Liver (tissue), 9 donors: Measurements from ENCODE around the gene STRADA. TPM values are rescaled to one million over a fixed set of nuclear protein-coding genes. Genes with fewer than 3 reads are reported as not detected.

ENCODE experiments used
- DNase-seq: peaks from one replicate; pipeline ENCODE4 v3.0.0-alpha.2; 2017; ENCODE audit warnings: low spot score
- H3K27ac ChIP-seq, 2 donors: one replicate each; pipeline ENCODE4 v1.7.0; 2013; ENCODE audit warnings: inconsistent platforms in 2 of 2, low read length in 2 of 2, control low read depth in 1 of 2, low read depth in 1 of 2, mild to moderate bottlenecking in 1 of 2
- H3K27me3 ChIP-seq, 4 donors: one replicate each; pipeline versions ENCODE4 v1.6.1 to v1.7.0; 2013; ENCODE audit warnings: low read length in 3 of 4, inconsistent platforms in 1 of 4, mild to moderate bottlenecking in 1 of 4, moderate library complexity in 1 of 4; ENCODE audit not compliant: control insufficient read depth in 4 of 4, insufficient read depth in 4 of 4
- H3K36me3 ChIP-seq, 4 donors: one replicate each; pipeline versions ENCODE4 v1.6.1 to v1.7.0; 2013; ENCODE audit warnings: low read length in 3 of 4, mild to moderate bottlenecking in 3 of 4, low read depth in 1 of 4, moderate library complexity in 1 of 4; ENCODE audit not compliant: control insufficient read depth in 4 of 4, insufficient read depth in 3 of 4
- H3K4me1 ChIP-seq, 4 donors: one replicate each; pipeline versions ENCODE4 v1.6.1 to v1.7.0; 2013; ENCODE audit warnings: low read length in 3 of 4, mild to moderate bottlenecking in 3 of 4, moderate library complexity in 1 of 4; ENCODE audit not compliant: control insufficient read depth in 4 of 4, insufficient read depth in 4 of 4
- H3K4me3 ChIP-seq, 3 donors: one replicate each; pipeline versions ENCODE4 v1.6.1 to v1.7.0; 2013; ENCODE audit warnings: low read length in 3 of 3, control low read depth in 1 of 3, low read depth in 1 of 3, mild to moderate bottlenecking in 1 of 3
- H3K9ac ChIP-seq, 2 donors: one replicate each; pipeline ENCODE4 v1.7.0; 2013; ENCODE audit warnings: low read length in 2 of 2, mild to moderate bottlenecking in 2 of 2, moderate library complexity in 2 of 2, control low read depth in 1 of 2, low read depth in 1 of 2
- H3K9me3 ChIP-seq, 4 donors: one replicate each; pipeline versions ENCODE4 v1.6.1 to v1.7.0; 2013; ENCODE audit warnings: low read length in 3 of 4; ENCODE audit not compliant: control insufficient read depth in 4 of 4
- CTCF ChIP-seq: fragments of 150-350 bp; IDR thresholded peaks from 2 replicates; pipeline ENCODE4 v1.5.1; 2017; ENCODE audit warnings: improper control_type of control experiment, low read depth, low read length; ENCODE audit not compliant: missing input control
- FOXA1 ChIP-seq: IDR thresholded peaks from 2 replicates; pipeline ENCODE4 v1.6.1; 2016; ENCODE audit warnings: antibody characterized with exemption
- FOXA2 ChIP-seq: IDR thresholded peaks from 2 replicates; pipeline ENCODE4 v1.6.1; 2016; ENCODE audit warnings: antibody characterized with exemption
- GABPA ChIP-seq, 2 donors: IDR thresholded peaks in 1 of 2; conservative IDR thresholded peaks in 1 of 2; 2 replicates each; pipeline ENCODE4 v1.6.1; 2016; ENCODE audit warnings: antibody characterized with exemption in 2 of 2, mild to moderate bottlenecking in 1 of 2, moderate library complexity in 1 of 2
- JUND ChIP-seq, 2 donors: IDR thresholded peaks; 2 replicates each; pipeline ENCODE4 v1.6.1; 2016; ENCODE audit warnings: antibody characterized with exemption in 2 of 2
- RAD21 ChIP-seq, 2 donors: IDR thresholded peaks; 2 replicates each; pipeline ENCODE4 v1.6.1; 2016; ENCODE audit warnings: antibody characterized with exemption in 2 of 2, mild to moderate bottlenecking in 2 of 2
- TAF1 ChIP-seq: conservative IDR thresholded peaks from 2 replicates; pipeline ENCODE4 v1.6.1; 2016; ENCODE audit warnings: antibody characterized with exemption, mild to moderate bottlenecking
- ZBTB33 ChIP-seq: IDR thresholded peaks from 2 replicates; pipeline ENCODE4 v1.6.1; 2016; ENCODE audit warnings: antibody characterized with exemption
- WGBS: extraction: QIAGEN DNeasy Blood & Tissue Kit; methylation state at CpG from one replicate; pipeline ENCODE4 v1.1.7; 2013; 5-methylcytosine and 5-hydroxymethylcytosine counted together
- polyA plus RNA-seq, 2 donors: library from polyadenylated mRNA; stranded (reverse) in 1 of 2; unstranded in 1 of 2; fragments of 200-250 nt in 1 of 2; fragments of >200 nt in 1 of 2; fragmentation: Nextera tagmentation in 1 of 2; extraction: Ambion mirVana in 1 of 2; gene quantifications; one replicate each; pipeline versions ENCODE4 v1.2.1 to v1.2.3, GENCODE V29; 2013 to 2015
- total RNA-seq, 2 donors: library from RNA; depleted of rRNA; stranded (reverse); fragments of >200 nt; gene quantifications; one replicate each; pipeline ENCODE4 v1.2.3, GENCODE V29; 2014
- donor health status: healthy.
- donor health status: healthy.
- donor health status: healthy.
- donor health status: healthy.
- donor health status: healthy.

STRADA gene
- total and polyA plus RNA-seq, 4 donors = 7.7 to 17.9 (median 8.2) TPM

GRCh38 chr17:63698381-63698885, 43.2 kb downstream of the STRADA start (continued):
- TF ChIP-seq ZBTB33 (no peak), CTCF (no peak), JUND (IDR thresholded peaks at IDR 0.05) (no peak), FOXA2 (no peak), TAF1 (no peak), FOXA1 (no peak)

GRCh38 chr17:63697341-63698286, 44.0 kb downstream of the STRADA start:
- 63% methylated on average over 22 of the region's 22 CpGs for WGBS
- peak; percentile 46 for TF ChIP-seq CTCF
- no peak for TF ChIP-seq GABPA (IDR thresholded peaks at IDR 0.05 in 1 of 2, conservative IDR thresholded peaks at IDR 0.05 in 1 of 2)
- TF ChIP-seq RAD21 (IDR thresholded peaks at IDR 0.05) = peak; percentile 61 to 74
- no peak for TF ChIP-seq ZBTB33
- Histone ChIP-seq H3K9ac (no peak overlapping the region), H3K27me3 (no peaks in the 10 kb centered on the region), H3K4me3 (peak overlapping the region in 2 of 3 donors; percentile 48 to 66), H3K9me3 (no peaks in the 10 kb centered on the region), H3K4me1 (peaks cover 14 to 34% (median 21%) of the 10 kb centered on the region in 4 donors), H3K36me3 (peaks cover 6 to 16% (median 9%) of the 10 kb centered on the region in 4 donors), H3K27ac (peak overlapping the region in 1 of 2 donors; percentile 54)
- peak; percentile 55 for DNase-seq
